Fibroblast of lung (primary cell): ENCODE results near the gene SPATS2L. TPM values are rescaled to one million over a fixed set of nuclear protein-coding genes. Genes with fewer than 3 reads are reported as not detected.

ENCODE experiments used
- DNase-seq, 2 donors: peaks; one replicate each; pipeline versions ENCODE4 v3.0.0 to v3.0.0-alpha.2; 2010; ENCODE audit warnings: low read depth in 2 of 2
- H2AFZ ChIP-seq: 2 replicates; pipeline ENCODE4 v1.5.1; 2012; ENCODE audit warnings: low read length, control low read depth, inconsistent platforms
- H3K27ac ChIP-seq: 2 replicates; pipeline ENCODE4 v1.5.1; 2011; ENCODE audit warnings: low read length, control low read depth; ENCODE audit not compliant: insufficient read depth
- H3K27me3 ChIP-seq: 2 replicates; pipeline ENCODE4 v1.5.1; 2011; ENCODE audit warnings: mild to moderate bottlenecking, low read length; ENCODE audit not compliant: control insufficient read depth, insufficient read depth
- H3K36me3 ChIP-seq: 2 replicates; pipeline ENCODE4 v1.5.1; 2011; ENCODE audit warnings: low read length; ENCODE audit not compliant: control insufficient read depth, insufficient read depth
- H3K4me1 ChIP-seq: 2 replicates; pipeline ENCODE4 v1.5.1; 2011; ENCODE audit warnings: low read length; ENCODE audit not compliant: control insufficient read depth, insufficient read depth; ENCODE audit errors: extremely low read depth
- H3K4me2 ChIP-seq: 2 replicates; pipeline ENCODE4 v1.5.1; 2011; ENCODE audit warnings: low read length, control low read depth; ENCODE audit not compliant: insufficient read depth; ENCODE audit errors: extremely low read depth
- H3K4me3 ChIP-seq, 4 experiments: fragments of 200-600 bp in 1 of 4; sonication (generic) in 1 of 4; replicated peaks in 1 of 4; 2 replicates each; pipeline ENCODE4 v1.5.1; 2011 to 2016; ENCODE audit warnings: low read length in 4 of 4, low read depth in 3 of 4, mild to moderate bottlenecking in 3 of 4, control low read depth in 2 of 4, inconsistent platforms in 1 of 4, mixed read lengths in 1 of 4; ENCODE audit not compliant: insufficient read depth in 1 of 4; ENCODE audit errors: control extremely low read depth in 1 of 4
- H3K79me2 ChIP-seq: 2 replicates; pipeline ENCODE4 v1.5.1; 2012; ENCODE audit warnings: mild to moderate bottlenecking, low read length, inconsistent platforms; ENCODE audit not compliant: control insufficient read depth, insufficient read depth
- H3K9ac ChIP-seq: 2 replicates; pipeline ENCODE4 v1.5.1; 2011; ENCODE audit warnings: mild to moderate bottlenecking, low read length, control low read depth; ENCODE audit not compliant: insufficient read depth
- H3K9me3 ChIP-seq: 2 replicates; pipeline ENCODE4 v1.5.1; 2012; ENCODE audit warnings: low read depth, low read length; ENCODE audit not compliant: control insufficient read depth, insufficient read depth
- H4K20me1 ChIP-seq: 2 replicates; pipeline ENCODE4 v1.5.1; 2011; ENCODE audit warnings: low read length; ENCODE audit not compliant: control insufficient read depth, insufficient read depth; ENCODE audit errors: extremely low read depth
- EZH2 ChIP-seq: IDR thresholded peaks from 2 replicates; pipeline ENCODE4 v1.5.1; 2012; ENCODE audit warnings: low read length, control low read depth, mild to moderate bottlenecking; ENCODE audit errors: missing control alignments
- polyA plus RNA-seq, 2 donors: library from polyadenylated mRNA; depleted of rRNA in 1 of 2; stranded (reverse) in 1 of 2; unstranded in 1 of 2; fragments of >200 nt; gene quantifications; 2 replicates each; pipeline ENCODE4 v1.2.1, GENCODE V29; 2011 to 2012; ENCODE audit warnings: missing spikeins in 1 of 2
- total RNA-seq: library from RNA; depleted of rRNA; stranded (reverse); fragments of >200 nt; gene quantifications from 2 replicates; pipeline ENCODE4 v1.2.1, GENCODE V29; 2014
- TF ChIP-seq, protein P1 (sequence below), 2 donors: IDR thresholded peaks in 1 of 2; conservative IDR thresholded peaks in 1 of 2; 1 replicate in 1 of 2; 2 replicates in 1 of 2; pipeline ENCODE4 v1.5.1; 2011 to 2012; ENCODE audit warnings: low read length in 2 of 2, control low read depth in 1 of 2, inconsistent platforms in 1 of 2, low read depth in 1 of 2, mild to moderate bottlenecking in 1 of 2

Gene SPATS2L
- total and polyA plus RNA-seq, 2 donors (not counting 1 experiment from before 2014, with no cell fraction given) = 73.8 to 291 TPM

DNA sequence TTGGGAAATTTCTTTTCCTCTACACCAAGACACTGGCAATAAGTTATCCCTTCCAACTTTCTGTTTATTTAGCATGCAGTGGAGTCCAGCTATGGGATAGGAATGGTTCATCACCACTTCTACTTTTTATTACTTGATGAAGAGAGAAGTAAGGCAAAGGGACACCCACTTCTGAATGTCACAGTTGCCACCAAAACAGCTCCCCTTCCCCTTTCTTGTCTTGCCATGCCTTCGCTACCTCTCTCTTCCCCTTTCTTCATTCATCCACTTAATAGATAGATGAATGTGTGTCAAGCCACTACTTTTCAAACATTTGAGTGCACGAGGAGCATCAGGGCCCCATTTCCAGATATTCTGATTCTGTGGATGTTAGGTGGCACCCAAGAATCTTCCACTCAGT lies 143.8 kb downstream of the SPATS2L start:
- TF ChIP-seq EZH2 = no peak
- TF ChIP-seq, protein P1, sequence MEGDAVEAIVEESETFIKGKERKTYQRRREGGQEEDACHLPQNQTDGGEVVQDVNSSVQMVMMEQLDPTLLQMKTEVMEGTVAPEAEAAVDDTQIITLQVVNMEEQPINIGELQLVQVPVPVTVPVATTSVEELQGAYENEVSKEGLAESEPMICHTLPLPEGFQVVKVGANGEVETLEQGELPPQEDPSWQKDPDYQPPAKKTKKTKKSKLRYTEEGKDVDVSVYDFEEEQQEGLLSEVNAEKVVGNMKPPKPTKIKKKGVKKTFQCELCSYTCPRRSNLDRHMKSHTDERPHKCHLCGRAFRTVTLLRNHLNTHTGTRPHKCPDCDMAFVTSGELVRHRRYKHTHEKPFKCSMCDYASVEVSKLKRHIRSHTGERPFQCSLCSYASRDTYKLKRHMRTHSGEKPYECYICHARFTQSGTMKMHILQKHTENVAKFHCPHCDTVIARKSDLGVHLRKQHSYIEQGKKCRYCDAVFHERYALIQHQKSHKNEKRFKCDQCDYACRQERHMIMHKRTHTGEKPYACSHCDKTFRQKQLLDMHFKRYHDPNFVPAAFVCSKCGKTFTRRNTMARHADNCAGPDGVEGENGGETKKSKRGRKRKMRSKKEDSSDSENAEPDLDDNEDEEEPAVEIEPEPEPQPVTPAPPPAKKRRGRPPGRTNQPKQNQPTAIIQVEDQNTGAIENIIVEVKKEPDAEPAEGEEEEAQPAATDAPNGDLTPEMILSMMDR (conservative IDR thresholded peaks at IDR 0.05 in 1 of 2, IDR thresholded peaks at IDR 0.05 in 1 of 2; ENCODE audit: low read depth in 1 of 2, low read length in 2 of 2) = no peak
- peaks cover 6% of the 10 kb centered on the region for H3K4me1 ChIP-seq
- H3K4me2 ChIP-seq = no peak overlapping the region
- H4K20me1 ChIP-seq = no peaks in the 10 kb centered on the region
- H3K27ac ChIP-seq = no peak overlapping the region
- H2AFZ ChIP-seq = no peak overlapping the region
- DNase-seq = no peak
- H3K36me3 ChIP-seq = peaks cover 1% of the 10 kb centered on the region
- H3K9ac ChIP-seq = no peak overlapping the region
- H3K4me3 ChIP-seq = no peak overlapping the region
- no peaks in the 10 kb centered on the region for H3K79me2 ChIP-seq
- no peaks in the 10 kb centered on the region for H3K9me3 ChIP-seq
- H3K27me3 ChIP-seq = no peaks in the 10 kb centered on the region

DNA sequence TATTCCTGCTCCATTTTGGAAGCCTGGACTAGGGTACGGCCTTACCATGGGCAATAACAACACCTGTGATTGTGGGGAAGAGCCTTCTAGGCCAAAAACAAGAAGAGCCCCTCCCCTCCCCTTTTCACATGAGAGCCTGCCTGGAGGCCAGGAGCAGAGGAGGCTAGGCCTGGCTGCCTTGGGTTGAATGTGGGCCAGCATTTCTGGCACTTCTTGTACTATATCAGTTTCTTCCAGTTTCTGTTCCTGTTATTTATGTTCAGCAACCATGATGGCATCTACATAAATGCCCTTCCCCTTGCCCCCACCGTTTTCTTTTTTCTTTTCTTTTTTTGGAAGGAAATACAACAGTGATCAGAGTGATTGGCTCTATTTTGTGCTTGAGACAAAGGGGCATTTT lies 145.0 kb downstream of the SPATS2L start:
- no peak overlapping the region for H3K9ac ChIP-seq
- H3K4me1 ChIP-seq = peaks cover 12% of the 10 kb centered on the region
- H3K27ac ChIP-seq = no peak overlapping the region
- TF ChIP-seq EZH2 = no peak
- TF ChIP-seq, protein P1 (conservative IDR thresholded peaks at IDR 0.05 in 1 of 2, IDR thresholded peaks at IDR 0.05 in 1 of 2; ENCODE audit: low read depth in 1 of 2, low read length in 2 of 2) = no peak
- H3K4me3 ChIP-seq = no peak overlapping the region
- no peak overlapping the region for H3K4me2 ChIP-seq
- H4K20me1 ChIP-seq = no peaks in the 10 kb centered on the region
- H3K36me3 ChIP-seq = peaks cover 1% of the 10 kb centered on the region
- H3K27me3 ChIP-seq = no peaks in the 10 kb centered on the region
- no peak overlapping the region for H2AFZ ChIP-seq
- H3K9me3 ChIP-seq = no peaks in the 10 kb centered on the region
- no peak for DNase-seq
- no peaks in the 10 kb centered on the region for H3K79me2 ChIP-seq

DNA sequence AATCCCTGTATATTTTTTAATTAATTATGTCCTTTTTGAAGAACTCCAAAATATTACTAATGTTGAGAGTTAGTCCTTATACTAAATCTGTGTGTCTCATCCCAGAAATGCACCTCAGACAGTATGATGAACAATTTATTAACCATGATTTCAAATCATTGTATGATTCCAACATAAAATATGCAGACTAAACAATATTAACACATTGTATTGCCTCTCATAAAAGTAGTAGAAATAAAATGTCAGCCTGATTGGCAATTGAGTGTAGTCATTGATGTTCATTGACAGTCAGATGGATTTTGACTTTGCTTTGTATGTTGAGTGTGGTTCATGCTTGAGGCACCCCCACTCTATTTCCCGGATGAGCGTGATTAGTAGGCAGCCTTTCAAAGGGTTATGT lies 145.9 kb downstream of the SPATS2L start:
- Histone ChIP-seq H3K9me3 (no peaks in the 10 kb centered on the region), H3K4me1 (peaks cover 12% of the 10 kb centered on the region), H3K4me3 (no peak overlapping the region), H3K27ac (no peak overlapping the region), H2AFZ (no peak overlapping the region), H3K9ac (no peak overlapping the region), H4K20me1 (no peaks in the 10 kb centered on the region), H3K36me3 (peaks cover 1% of the 10 kb centered on the region), H3K27me3 (no peaks in the 10 kb centered on the region), H3K4me2 (no peak overlapping the region), H3K79me2 (no peaks in the 10 kb centered on the region)
- TF ChIP-seq, protein P1 (conservative IDR thresholded peaks at IDR 0.05 in 1 of 2, IDR thresholded peaks at IDR 0.05 in 1 of 2; ENCODE audit: low read depth in 1 of 2, low read length in 2 of 2) = no peak
- no peak for TF ChIP-seq EZH2
- no peak for DNase-seq
